Measurements from ENCODE around the gene DOCK10. TPM values are rescaled to one million over a fixed set of nuclear protein-coding genes. Genes with fewer than 3 reads are reported as not detected.
A peak's percentile ranks its signal among the peaks of the same experiment; 100 is the strongest.

DOCK10 gene
- total RNA-seq, 1 donor = 20.7 TPM

DNA sequence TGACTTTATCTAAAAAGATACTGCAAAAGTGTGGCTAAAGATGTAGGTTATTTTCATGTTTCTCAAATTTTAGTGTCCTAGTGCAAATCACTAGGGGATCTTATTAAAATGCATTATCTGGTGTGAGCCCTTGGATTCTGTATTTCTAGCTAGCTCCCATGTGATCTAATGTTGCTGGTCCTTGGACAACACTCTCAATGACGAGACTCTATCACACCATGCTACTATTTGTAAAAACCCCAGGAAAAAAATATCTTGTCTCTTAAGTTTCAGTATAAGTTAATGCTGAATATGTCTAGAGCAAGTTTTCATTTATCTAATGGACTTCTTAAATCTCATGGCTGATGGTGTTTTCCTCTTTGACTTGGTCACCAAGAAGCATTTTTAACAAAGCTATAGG, 5.8 kb downstream of the DOCK10 start:
- no peak for DNase-seq (ENCODE audit: low read depth)
- no peak overlapping the region for H3K4me3 ChIP-seq (ENCODE audit: low read depth, low read length)
- TF ChIP-seq CTCF (IDR thresholded peaks at IDR 0.05; ENCODE audit: insufficient read depth, low read depth, low read length) = no peak

GRCh38 chr2:225033440-225034318, 8.6 kb downstream of the DOCK10 start:
- no peak for DNase-seq (ENCODE audit: low read depth)
- H3K4me3 ChIP-seq (ENCODE audit: low read depth, low read length) = no peak overlapping the region
- no peak for TF ChIP-seq CTCF (IDR thresholded peaks at IDR 0.05; ENCODE audit: insufficient read depth, low read depth, low read length)

DNA sequence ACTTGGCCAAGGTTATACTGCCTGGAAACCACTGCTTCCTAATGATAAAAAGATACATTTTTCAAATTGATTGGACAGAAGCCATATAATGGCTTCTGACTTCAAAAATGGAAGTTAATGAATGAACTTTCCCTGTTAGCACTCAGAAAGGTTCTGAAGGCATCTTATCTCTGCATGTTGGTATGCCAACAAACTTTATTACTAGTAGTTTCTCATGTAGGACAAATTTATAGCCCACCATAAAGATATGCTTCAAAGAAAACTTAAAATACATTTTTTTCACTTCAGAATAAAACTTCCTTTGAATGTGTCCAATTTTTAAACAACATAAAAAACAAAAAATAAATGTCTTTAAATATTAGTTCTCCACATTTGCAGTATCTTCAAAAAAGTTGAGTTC, 10.0 kb downstream of the DOCK10 start:
- no peak for TF ChIP-seq CTCF (IDR thresholded peaks at IDR 0.05; ENCODE audit: insufficient read depth, low read depth, low read length)
- H3K4me3 ChIP-seq (ENCODE audit: low read depth, low read length) = no peak overlapping the region
- no peak for DNase-seq (ENCODE audit: low read depth)

DNA sequence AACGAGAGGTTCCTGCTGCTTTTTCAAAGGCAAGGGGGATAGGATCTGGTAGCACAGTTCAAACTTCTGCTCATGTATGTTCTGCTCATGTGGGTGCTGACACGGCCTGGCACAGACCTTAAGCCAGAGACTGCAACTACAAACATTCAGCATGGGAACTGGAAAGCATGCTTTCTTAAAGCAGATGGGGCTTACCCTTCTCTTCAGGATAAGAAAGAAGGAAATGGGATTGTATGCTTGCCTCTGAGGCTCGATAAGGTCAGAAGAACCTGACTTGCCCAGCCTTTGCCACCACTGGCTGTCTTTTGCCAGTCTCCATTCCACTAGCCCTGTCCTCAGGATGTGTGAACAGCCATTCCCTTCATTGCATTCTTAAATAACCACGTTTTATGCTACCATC, 10.7 kb downstream of the DOCK10 start:
- TF ChIP-seq CTCF (IDR thresholded peaks at IDR 0.05; ENCODE audit: insufficient read depth, low read depth, low read length) = no peak
- H3K4me3 ChIP-seq (ENCODE audit: low read depth, low read length) = no peak overlapping the region
- DNase-seq (ENCODE audit: low read depth) = no peak

DNA sequence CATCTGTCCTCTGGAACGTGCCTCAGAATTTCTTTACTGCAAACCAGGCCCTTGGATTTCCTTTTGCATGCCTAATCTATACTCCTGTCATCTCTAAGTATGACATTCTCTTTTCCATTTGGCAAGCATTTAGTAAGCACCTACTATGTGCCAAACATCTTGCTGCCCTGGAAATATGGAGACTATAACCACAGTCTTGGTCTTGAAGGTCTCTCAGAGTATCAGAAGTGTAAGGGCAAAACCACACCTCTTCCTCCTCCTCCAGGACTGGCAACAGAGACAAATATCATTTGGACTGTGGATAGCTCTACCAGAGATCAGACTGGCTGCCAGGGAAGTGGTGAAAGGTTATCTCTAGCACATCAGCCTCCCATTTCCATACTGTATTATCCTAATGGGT, 11.4 kb downstream of the DOCK10 start:
- no peak for TF ChIP-seq CTCF (IDR thresholded peaks at IDR 0.05; ENCODE audit: insufficient read depth, low read depth, low read length)

GRCh38 chr2:225030203-225030602, 12.1 kb downstream of the DOCK10 start:
- DNase-seq (ENCODE audit: low read depth) = peak; percentile 42
- no peak for TF ChIP-seq CTCF (IDR thresholded peaks at IDR 0.05; ENCODE audit: insufficient read depth, low read depth, low read length)
- H3K4me3 ChIP-seq (ENCODE audit: low read depth, low read length) = no peak overlapping the region

More for the DNA sequence above, 11.4 kb downstream of the DOCK10 start:
- no peak overlapping the region for H3K4me3 ChIP-seq (ENCODE audit: low read depth, low read length)
- DNase-seq (ENCODE audit: low read depth) = no peak
